NCI-H460 (cell line): Measurements from ENCODE around the gene FMNL3. TPM values are rescaled to one million over a fixed set of nuclear protein-coding genes. Genes with fewer than 3 reads are reported as not detected.

Experiments used
- DNase-seq: peaks from one replicate; pipeline ENCODE4 v3.0.0-alpha.2; 2016; ENCODE audit warnings: low read depth; ENCODE audit errors: extremely low read depth
- total RNA-seq: library from RNA; depleted of rRNA; stranded (reverse); fragments of >200 nt; shearing (Covaris generic); gene quantifications from 2 replicates; pipeline ENCODE4 v1.2.3, GENCODE V29; 2014

Gene FMNL3
- total RNA-seq, 1 experiment from 2014 or later: 3.0 TPM

DNA sequence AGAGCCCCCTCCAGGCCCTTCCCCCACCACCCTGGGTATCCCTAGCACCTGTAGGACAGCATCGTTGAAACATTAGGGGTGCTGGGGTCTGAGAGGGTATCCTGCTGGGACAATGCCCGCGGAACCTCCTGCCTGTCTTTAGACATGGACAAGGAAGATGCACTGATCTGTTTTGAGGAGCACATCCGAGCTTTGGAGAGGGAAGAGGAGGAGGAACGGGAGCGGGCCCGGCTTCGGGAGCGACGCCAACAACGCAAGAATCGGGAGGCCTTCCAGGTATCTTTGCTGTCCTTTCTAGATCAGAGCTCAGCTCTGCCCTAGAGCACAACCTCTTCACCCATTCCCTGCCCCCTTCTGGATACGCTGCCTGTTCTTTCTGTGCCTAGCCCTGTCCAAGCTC lies 70.6 kb downstream of the FMNL3 start:
- DNase-seq: no peak

DNA sequence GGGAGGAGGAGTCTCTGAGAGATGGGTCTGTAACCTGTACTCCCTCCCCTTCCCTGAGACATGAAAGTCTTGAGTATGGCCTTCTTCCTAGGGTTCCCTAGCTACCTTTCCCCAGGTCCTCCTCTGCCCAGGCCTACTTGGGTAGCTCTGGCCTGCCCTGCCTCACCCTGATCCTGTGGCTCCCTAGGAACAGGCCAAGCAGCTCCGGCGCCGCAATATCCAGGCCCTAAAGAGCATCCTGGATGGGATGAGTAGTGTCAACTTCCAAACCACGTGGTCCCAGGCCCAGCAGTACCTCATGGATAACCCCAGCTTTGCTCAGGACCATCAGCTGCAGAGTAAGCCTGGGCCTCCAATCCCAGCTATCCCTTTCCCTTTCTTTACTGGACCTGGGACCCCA lies 71.5 kb downstream of the FMNL3 start:
- DNase-seq: no peak

DNA sequence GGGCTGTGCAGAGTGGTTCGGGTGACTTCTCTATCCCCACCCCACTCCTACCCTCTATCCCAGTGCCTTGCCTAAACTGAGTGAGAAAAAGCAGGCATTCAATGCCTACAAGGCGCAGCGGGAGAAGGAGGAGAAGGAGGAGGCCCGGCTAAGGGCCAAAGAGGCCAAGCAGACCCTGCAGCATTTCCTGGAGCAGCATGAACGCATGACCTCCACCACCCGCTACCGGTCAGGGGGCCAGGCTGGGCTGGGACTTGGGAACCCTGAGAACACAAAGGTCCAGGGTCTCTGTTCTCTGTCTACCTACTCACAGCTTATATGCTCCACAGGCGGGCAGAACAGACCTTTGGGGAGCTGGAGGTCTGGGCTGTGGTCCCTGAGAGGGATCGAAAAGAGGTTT lies 72.2 kb downstream of the FMNL3 start:
- no peak for DNase-seq

- DNase-seq: no peak
Observed at GRCh38 chr12:49633703-49634345, 73.4 kb downstream of the FMNL3 start.

GRCh38 chr12:49632986-49633702 lies 74.1 kb downstream of the FMNL3 start:
- DNase-seq: no peak

DNA sequence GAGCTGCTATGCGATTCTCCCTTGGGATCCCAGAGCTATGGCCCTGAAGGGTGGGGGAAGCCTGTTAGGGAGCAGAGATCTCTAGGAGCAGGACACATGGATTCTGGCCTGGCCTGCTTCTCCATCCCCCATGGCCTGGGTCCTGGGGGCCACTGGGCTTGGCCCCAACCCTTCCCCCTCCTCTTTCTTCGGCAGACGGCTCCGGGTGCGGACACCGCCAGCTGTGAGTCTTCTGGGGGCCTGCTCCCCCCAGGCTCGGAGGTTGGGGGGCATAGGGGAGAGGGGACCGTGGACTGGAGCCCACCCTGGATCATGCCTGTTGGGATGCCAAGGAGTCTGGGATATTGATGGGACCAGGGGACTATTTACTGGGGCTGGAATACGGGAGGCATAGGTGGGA lies 74.8 kb downstream of the FMNL3 start:
- DNase-seq: no peak

DNA sequence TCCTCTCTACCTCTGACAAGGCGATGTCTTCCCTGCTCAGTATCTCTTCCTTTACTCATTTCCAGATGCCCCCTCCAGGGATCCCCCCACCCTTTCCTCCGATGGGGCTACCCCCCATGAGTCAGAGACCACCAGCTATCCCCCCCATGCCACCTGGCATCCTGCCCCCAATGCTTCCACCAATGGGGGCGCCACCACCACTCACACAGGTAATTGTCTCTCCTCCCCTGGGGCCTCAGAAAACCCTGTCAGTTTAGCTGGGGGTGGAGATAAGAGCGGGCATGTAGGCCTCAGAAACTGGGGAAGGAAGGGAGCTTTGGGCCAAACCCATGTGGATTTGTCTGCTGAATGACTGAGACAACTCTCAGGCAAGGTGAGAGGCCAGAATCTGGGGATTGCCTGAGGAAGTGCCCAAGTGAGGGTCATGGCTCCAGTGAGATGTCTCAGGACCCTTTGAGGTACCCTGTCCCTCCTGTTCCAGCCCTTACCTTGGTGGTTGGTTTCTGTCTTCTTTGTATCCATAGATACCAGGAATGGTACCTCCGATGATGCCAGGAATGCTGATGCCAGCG lies 75.8 kb downstream of the FMNL3 start:
- DNase-seq: no peak

DNA sequence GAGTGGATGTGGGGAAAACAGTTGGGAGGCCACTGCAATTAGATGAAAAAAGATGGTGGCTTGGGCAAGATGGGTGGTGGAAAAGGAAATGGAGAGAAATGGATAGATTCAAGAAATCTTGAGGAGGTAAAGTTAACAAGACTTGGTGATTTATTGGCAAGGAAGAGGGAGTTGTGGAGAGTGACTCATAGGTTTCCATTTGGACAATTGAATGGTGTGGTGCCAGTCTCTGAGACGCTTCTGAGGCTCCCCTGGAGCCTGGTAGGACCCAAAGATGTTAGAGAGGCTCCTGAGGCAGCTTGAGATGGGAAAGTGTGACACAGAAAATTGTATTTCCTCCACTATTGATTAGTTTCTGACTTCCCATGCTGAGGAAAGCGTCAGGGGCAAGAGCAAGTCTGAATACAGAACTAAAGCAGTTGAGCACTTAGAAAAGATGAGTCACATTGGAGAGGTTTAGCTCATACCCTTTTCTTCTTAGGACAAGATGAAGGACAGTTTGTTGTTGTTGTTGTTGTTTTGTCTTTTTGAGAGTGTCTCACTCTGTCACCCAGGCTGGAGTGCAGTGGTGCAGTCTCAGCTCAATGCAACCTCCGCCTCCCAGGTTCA lies 79.3 kb downstream of the FMNL3 start:
- no peak for DNase-seq

- DNase-seq: no peak
Observed at GRCh38 chr12:49626836-49627235, 80.4 kb downstream of the FMNL3 start.

DNA sequence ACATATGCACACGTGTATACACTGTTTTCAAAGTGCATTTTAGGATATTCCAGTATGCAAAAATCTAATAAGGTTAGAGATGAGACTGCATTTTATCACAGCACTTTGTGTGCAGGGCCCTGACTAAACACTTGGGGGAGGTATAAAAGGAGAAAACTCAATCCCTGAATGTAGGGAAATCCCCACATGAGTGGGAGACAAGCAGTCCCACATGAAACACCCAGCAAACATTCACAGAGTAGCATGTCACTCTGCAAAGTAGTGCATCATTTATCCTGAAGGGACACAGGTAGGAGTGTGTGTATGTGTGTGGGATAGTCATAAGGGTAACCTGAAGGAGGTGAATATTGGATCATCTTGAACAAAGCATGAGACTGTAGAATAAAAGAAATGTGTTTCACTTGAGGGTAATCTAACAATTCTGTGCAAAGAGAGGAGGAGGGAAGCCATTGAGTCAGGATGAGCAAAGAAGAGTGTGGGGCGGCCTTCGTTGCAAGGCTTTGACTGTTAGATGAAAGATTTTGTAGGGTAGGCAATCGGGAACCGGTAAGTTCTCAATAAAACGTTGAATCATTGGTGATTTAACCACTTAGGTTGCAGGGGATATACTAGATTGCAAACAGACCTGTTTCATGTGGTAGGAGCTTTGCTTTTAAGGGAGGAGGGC lies 80.9 kb downstream of the FMNL3 start:
- no peak for DNase-seq

DNA sequence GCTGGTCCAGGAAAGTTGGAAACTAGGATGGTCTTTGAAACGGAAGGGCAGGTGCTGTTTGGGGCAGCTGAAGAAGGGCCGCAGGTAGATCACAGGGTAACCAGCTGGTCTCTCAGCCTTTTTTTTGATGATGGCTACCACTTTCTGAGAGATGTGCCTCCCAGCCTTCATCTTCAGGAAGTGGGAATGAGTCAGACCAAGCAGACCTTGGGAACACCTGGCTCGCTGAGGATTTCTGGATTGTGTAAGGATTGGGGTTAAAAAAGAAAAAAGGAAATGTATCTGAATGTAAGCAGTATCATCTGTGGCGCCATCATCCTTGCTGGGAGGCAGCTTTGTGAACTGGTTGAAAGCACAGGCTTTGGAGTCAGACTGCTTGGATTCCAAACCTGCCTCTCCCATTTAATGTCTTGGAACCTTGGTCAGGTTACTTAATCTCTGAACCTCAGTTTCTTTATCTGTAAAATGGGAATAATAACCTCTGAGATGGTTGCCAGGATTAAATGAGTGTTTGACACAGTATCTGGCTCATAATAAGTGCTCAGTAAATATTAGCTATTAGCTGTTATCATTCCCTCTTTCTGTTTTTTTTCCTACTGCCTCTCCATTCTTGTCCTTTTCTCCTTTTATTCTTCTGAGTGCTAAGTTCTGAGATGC lies 82.2 kb downstream of the FMNL3 start:
- DNase-seq: no peak

DNA sequence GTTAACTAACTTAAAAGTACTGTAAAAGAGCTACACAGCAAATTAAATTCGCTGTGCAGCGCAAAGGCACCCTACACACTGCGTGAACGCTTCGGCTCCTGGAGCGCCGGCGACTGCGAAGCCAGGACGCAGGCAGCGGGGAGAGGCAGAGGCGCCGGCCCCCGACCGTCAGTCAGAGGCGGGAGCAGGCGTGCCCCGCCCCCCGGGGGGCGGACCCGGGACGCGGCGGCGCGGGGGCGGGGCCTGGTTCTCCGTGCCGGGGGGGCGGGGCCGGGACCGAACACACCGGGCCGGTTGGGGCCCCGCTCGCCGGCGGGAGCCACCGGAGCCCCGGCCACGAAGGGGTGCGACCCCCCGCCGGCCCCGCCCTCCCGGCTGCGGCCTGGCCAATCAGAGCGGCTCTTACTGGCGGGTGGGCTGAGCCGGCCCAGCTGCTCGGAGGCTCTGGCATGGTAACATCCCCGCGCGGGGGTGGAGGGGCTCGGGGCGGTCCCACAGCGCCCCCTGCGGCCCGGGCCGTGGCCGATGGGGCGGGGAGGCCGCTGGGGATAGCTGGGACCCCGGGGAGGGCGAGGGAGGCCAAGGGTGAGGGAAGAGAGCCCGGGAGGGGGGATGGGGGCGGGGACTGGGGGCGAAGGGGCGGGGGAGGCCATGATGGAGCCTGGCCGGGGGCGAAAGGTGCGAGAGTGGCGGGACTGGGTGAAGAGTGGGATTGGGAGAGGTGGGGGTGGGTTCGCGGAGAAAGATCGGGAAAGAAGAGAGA lies 83.9 kb downstream of the FMNL3 start, which contains the start of gene PRPF40B:
Gene PRPF40B, plus strand, starts transcription at position 420 of the 763 bp plus-strand sequence. Its CDS starts 30 bp downstream, at position 450.
- peak; percentile 81 for DNase-seq

GRCh38 chr12:49622501-49623141 lies 84.6 kb downstream of the FMNL3 start:
- no peak for DNase-seq

DNA sequence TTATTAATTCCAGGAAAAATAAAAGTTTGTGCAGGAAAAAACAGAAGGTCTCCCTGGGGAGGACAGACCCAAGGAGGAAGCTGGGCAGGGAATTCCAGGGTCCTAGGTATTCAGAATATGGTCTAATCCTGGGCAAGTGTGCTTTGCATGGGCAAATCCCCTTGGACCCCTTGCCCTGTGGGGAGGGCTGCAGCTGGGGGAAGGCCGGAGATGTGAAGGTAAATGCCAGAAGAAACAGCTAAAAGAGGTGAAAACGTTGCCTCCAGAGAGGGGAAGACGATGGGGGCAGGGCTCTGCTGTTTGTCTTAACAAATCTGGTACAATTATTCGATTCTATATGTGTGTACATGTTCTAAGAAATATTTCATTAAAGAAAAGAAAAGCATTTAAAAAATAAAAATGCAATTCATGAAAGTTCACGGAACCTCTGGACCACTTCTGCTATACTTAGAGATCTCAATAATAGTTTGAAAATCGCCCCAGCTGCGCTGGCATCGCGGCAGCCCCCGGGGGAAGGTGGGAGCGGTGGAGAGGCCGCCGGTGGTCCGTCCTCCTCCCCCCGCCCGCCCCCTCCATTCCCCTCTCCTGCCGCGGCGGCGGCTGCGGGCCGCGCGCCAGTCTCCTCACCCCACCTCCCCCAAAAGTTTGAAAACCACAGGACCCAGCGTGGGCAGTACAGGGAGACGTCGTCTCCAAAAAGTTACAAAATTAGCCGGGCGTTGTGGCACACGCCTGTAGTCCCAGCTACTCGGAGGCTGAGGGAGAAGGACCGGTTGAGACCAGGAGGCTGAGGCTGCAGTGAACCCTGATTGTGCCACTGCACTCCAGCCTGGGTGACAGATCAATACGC lies 85.3 kb downstream of the FMNL3 start:
- DNase-seq: no peak

GRCh38 chr12:49619286-49619685 lies 87.9 kb downstream of the FMNL3 start:
- no peak for DNase-seq

- DNase-seq: no peak
Observed at GRCh38 chr12:49618576-49618975, 88.6 kb downstream of the FMNL3 start.

DNA sequence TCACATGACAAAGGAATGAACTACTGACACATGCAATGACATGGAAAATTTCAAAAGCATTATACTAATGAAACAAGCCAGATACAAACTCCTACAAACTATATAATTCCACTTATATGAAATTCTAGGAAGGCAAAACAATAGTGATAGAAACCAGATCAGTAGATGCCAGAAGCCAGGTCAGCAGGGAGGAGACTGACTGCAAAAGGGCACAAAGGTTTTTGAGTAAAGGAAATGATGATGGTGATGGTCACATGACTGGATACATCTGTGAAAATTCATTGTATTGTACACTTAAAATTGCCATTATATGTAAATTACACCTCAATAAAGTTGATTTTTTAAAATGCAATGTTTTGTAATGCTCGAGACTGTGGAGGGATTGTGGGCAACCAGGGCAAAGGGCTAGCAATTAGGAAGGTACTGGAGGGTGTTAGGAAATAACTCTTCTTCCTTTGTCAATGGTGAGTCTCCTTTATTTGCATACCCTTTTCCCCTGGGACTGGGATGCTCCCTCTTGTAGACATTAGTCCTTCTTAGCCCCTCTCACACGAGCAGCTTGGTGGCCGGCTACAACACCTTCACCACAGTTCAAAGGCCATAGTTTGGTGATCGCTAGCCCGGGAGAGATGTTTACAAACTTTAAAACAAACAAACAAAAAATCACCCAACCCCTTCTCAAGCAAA lies 90.5 kb downstream of the FMNL3 start:
- no peak for DNase-seq

- no peak for DNase-seq
Observed at GRCh38 chr12:49615725-49616124, 91.5 kb downstream of the FMNL3 start.
